ENCODE measurements around the gene PLCL2.

The PLCL2 gene

DNA sequence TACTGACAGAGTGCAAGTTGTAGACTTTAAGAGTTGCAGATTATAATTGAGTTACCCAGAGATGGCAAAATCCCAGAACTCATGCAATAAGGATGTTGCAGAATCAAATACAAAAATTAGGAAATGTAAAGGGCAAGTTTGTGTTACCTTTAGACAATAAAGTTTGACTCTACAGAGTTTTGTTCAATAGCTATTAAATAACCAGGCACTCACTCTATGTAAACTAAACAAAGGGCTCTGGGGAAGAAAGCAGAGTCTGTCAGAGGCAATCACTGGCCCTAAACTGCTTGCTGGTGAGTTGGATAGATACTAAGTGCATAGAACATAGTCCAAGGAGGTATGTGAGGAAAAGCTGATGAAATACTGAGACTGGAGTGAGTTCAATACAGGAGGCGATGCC is 40.0 kb upstream of the PLCL2 start:
- Histone ChIP-seq H3K4me3 (ENCODE audit: low read length) (no peak overlapping the region), H3K9me3 (ENCODE audit: insufficient read depth, low read depth, low read length) (no peaks in the 10 kb centered on the region), H3K4me1 (ENCODE audit: insufficient read depth, low read length) (peaks cover 4% of the 10 kb centered on the region; the same call in 1 of the 2 replicates), H3K27ac (ENCODE audit: low read length) (no peak overlapping the region), H3K27me3 (ENCODE audit: insufficient read depth, low read length) (no peaks in the 10 kb centered on the region), H3K9ac (ENCODE audit: low read depth, low read length) (no peak overlapping the region), H3K36me3 (ENCODE audit: insufficient read depth, low read depth, low read length) (no peaks in the 10 kb centered on the region)

DNA sequence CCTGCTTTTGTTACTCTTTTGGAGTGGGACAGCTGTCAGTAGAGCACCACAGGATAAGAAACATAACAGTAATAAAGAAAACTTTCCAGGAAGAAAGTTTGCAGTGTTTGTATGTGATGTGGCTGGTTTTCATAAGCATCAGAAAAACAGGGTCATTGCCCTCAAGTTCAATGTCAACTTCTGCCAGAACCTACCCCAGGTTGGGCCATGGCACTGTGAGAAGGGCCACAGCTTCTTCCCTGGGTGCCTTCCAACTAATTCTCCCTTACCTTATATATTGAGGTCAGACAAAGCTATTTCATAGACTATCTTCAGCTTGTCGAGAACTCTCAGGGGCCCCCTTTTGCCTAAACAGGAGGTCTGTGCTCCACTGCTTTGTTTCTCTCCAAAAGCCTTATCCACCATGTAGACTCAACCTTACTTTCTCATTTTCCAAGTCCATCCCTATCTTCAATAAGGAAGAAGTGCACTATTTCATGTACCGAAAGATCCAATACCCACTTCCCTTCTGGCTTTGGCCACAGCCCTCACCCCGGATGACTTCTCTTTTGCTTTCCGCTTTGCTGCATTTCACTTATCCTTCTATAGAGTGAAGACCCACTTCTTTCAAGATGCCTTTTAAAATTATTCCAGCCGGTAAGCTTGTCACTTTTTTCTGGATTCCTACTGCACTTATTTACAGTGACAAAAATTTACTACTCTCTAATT is 38.2 kb upstream of the PLCL2 start:
- no peak overlapping the region for H3K27ac ChIP-seq (ENCODE audit: low read length)
- H3K36me3 ChIP-seq (ENCODE audit: insufficient read depth, low read depth, low read length), result no peaks in the 10 kb centered on the region
- peaks cover 4% of the 10 kb centered on the region; the same call in 1 of the 2 replicates for H3K4me1 ChIP-seq (ENCODE audit: insufficient read depth, low read length)
- H3K9ac ChIP-seq (ENCODE audit: low read depth, low read length), result no peak overlapping the region
- no peak overlapping the region for H3K4me3 ChIP-seq (ENCODE audit: low read length)
- no peaks in the 10 kb centered on the region for H3K9me3 ChIP-seq (ENCODE audit: insufficient read depth, low read depth, low read length)
- H3K27me3 ChIP-seq (ENCODE audit: insufficient read depth, low read length), result no peaks in the 10 kb centered on the region

GRCh38 chr3:16848007-16848406 is 36.7 kb upstream of the PLCL2 start:
- no peaks in the 10 kb centered on the region for H3K36me3 ChIP-seq (ENCODE audit: insufficient read depth, low read depth, low read length)
- no peaks in the 10 kb centered on the region for H3K27me3 ChIP-seq (ENCODE audit: insufficient read depth, low read length)
- no peaks in the 10 kb centered on the region for H3K9me3 ChIP-seq (ENCODE audit: insufficient read depth, low read depth, low read length)
- H3K4me3 ChIP-seq (ENCODE audit: low read length), result no peak overlapping the region
- H3K27ac ChIP-seq (ENCODE audit: low read length), result no peak overlapping the region
- peaks cover 4% of the 10 kb centered on the region; the same call in 1 of the 2 replicates for H3K4me1 ChIP-seq (ENCODE audit: insufficient read depth, low read length)
- H3K9ac ChIP-seq (ENCODE audit: low read depth, low read length), result no peak overlapping the region

DNA sequence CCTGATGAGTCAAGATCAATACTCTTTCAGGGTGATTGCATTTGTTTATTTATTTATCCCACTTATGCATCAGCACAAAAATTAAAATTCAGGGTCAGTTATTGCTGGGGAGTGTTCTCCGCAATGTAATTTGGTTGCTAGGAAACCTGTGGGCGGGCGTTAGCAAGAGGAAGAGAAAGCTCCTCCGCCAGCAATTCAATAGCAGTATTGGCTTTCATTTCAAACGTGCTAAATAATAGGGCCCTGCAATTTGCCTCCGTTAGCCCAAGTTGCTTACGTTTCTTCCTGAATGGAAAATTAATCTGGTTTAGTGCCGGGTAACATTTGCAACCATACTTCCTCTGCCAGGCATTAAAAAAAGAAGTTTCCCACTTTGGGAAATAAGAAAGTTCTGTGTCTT is 35.5 kb upstream of the PLCL2 start:
- Histone ChIP-seq H3K9ac (ENCODE audit: low read depth, low read length) (no peak overlapping the region), H3K9me3 (ENCODE audit: insufficient read depth, low read depth, low read length) (no peaks in the 10 kb centered on the region), H3K36me3 (ENCODE audit: insufficient read depth, low read depth, low read length) (no peaks in the 10 kb centered on the region), H3K27me3 (ENCODE audit: insufficient read depth, low read length) (no peaks in the 10 kb centered on the region), H3K4me3 (ENCODE audit: low read length) (peak overlapping the region; percentile 40; the same call in 1 of the 2 replicates), H3K4me1 (ENCODE audit: insufficient read depth, low read length) (peaks cover 4% of the 10 kb centered on the region; the same call in 1 of the 2 replicates), H3K27ac (ENCODE audit: low read length) (no peak overlapping the region)

DNA sequence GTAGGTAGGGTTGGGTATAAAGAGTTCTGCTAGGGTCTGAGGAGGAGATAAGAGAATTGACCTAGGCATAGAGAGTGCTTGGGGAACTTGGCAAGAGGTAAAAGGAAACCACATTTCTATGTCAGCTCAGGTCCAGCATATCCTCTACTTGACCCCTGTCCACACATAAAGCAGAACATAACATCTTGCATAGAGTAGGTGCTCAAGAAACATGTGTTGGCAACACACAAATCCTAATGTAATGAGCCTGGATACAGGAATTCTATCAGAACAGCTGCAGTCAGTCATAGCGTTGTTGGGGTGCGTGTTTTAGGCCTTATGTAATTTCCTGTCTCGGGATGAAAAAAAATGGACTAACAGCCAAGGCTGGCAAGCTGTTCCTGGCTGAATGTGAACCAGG is 35.0 kb upstream of the PLCL2 start:
- Histone ChIP-seq H3K27me3 (ENCODE audit: insufficient read depth, low read length) (no peaks in the 10 kb centered on the region), H3K4me3 (ENCODE audit: low read length) (peak overlapping the region; percentile 40; the same call in 1 of the 2 replicates), H3K36me3 (ENCODE audit: insufficient read depth, low read depth, low read length) (no peaks in the 10 kb centered on the region), H3K27ac (ENCODE audit: low read length) (no peak overlapping the region), H3K4me1 (ENCODE audit: insufficient read depth, low read length) (peaks cover 4% of the 10 kb centered on the region; the same call in 1 of the 2 replicates), H3K9ac (ENCODE audit: low read depth, low read length) (no peak overlapping the region), H3K9me3 (ENCODE audit: insufficient read depth, low read depth, low read length) (no peaks in the 10 kb centered on the region)

DNA sequence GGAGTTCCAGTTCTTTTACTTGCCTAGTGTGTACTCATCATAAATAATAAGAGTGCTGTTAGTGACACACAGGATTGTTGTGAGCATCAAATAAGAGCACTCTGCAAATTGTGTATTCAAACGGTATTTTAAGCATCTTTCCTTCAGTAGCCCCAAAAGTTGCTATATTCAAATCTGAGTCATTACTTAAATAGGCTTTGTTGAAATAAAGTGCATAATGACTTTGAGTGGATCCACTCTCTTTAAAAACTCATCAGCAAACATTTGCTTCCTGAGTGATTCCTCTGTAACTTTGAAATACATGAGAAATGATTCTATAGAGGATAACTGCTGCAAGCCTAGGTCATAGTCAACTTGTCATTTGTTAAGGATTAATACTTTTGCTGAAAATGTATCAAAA is 29.3 kb upstream of the PLCL2 start:
- Histone ChIP-seq H3K4me1 (ENCODE audit: insufficient read depth, low read length) (no peaks in the 10 kb centered on the region), H3K4me3 (ENCODE audit: low read length) (no peak overlapping the region), H3K36me3 (ENCODE audit: insufficient read depth, low read depth, low read length) (no peaks in the 10 kb centered on the region), H3K27ac (ENCODE audit: low read length) (no peak overlapping the region), H3K9ac (ENCODE audit: low read depth, low read length) (no peak overlapping the region), H3K9me3 (ENCODE audit: insufficient read depth, low read depth, low read length) (no peaks in the 10 kb centered on the region), H3K27me3 (ENCODE audit: insufficient read depth, low read length) (no peaks in the 10 kb centered on the region)

GRCh38 chr3:16860234-16860633 is 24.5 kb upstream of the PLCL2 start:
- H3K9ac ChIP-seq (ENCODE audit: low read depth, low read length), result no peak overlapping the region
- H3K36me3 ChIP-seq (ENCODE audit: insufficient read depth, low read depth, low read length), result no peaks in the 10 kb centered on the region

GRCh38 chr3:16861432-16861831 is 23.3 kb upstream of the PLCL2 start:
- Histone ChIP-seq H3K27me3 (ENCODE audit: insufficient read depth, low read length) (no peaks in the 10 kb centered on the region), H3K4me3 (ENCODE audit: low read length) (no peak overlapping the region), H3K9me3 (ENCODE audit: insufficient read depth, low read depth, low read length) (no peaks in the 10 kb centered on the region; the same call in 1 of the 2 replicates), H3K27ac (ENCODE audit: low read length) (no peak overlapping the region), H3K9ac (ENCODE audit: low read depth, low read length) (no peak overlapping the region), H3K36me3 (ENCODE audit: insufficient read depth, low read depth, low read length) (no peaks in the 10 kb centered on the region), H3K4me1 (ENCODE audit: insufficient read depth, low read length) (no peaks in the 10 kb centered on the region)

More at GRCh38 chr3:16860234-16860633, 24.5 kb upstream of the PLCL2 start:
- no peaks in the 10 kb centered on the region for H3K4me1 ChIP-seq (ENCODE audit: insufficient read depth, low read length)
- no peak overlapping the region for H3K27ac ChIP-seq (ENCODE audit: low read length)
- no peaks in the 10 kb centered on the region; the same call in 1 of the 2 replicates for H3K9me3 ChIP-seq (ENCODE audit: insufficient read depth, low read depth, low read length)
- no peak overlapping the region for H3K4me3 ChIP-seq (ENCODE audit: low read length)
- H3K27me3 ChIP-seq (ENCODE audit: insufficient read depth, low read length), result no peaks in the 10 kb centered on the region

DNA sequence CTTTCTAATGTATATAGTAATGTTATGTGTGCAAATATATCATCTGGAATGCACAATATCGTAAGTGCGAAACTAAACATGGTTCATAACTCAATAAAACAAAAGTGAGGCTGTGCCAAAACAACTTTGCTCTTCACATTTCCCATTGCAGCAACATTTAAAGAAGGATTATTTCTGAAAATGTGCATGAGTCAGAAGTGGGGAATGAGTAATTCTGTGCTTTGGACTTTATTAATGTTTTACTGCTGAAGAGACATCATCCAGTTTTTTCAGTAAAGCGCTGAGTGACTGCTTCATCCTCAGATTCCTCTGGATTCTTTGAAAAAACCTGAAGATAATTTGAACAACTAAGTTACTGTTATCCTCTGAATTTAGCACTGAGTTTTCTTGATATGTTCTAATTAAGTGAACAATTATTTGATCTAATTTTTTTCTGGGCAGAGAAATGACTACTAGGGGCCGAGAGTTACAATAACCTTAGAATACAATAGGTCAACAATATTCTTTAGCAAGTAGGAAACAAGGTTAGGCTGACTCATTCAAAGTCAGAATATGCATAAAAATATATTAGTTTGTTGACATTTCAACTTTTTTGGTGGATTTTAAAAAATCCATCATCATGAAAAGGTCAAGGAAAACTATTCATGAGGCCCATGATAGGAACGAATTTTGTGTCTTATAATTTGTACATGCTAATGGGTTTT is 20.0 kb upstream of the PLCL2 start:
- Histone ChIP-seq H3K27ac (ENCODE audit: low read length) (no peak overlapping the region), H3K4me1 (ENCODE audit: insufficient read depth, low read length) (no peaks in the 10 kb centered on the region), H3K36me3 (ENCODE audit: insufficient read depth, low read depth, low read length) (no peaks in the 10 kb centered on the region), H3K4me3 (ENCODE audit: low read length) (no peak overlapping the region), H3K9me3 (ENCODE audit: insufficient read depth, low read depth, low read length) (no peaks in the 10 kb centered on the region; the same call in 1 of the 2 replicates), H3K27me3 (ENCODE audit: insufficient read depth, low read length) (no peaks in the 10 kb centered on the region), H3K9ac (ENCODE audit: low read depth, low read length) (no peak overlapping the region)

DNA sequence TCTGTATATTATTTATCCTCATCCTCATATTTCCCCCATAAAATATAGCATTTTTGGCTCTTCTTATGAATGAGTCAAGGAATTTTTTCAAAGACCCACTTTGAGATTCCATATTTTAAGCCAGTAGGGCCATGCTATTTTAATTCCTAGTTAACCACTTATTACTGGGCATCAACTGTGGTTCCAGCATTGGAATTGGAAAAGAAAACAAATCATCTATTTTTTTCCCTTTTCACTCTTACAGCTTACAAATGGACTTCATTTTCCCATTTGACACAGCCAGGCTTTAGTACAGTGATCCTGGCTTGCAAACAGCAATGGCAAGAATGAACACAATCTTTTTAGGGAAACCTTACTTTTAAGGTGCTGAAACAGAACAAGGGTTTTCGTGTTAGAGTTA is 19.4 kb upstream of the PLCL2 start:
- H3K36me3 ChIP-seq (ENCODE audit: insufficient read depth, low read depth, low read length), result no peaks in the 10 kb centered on the region
- no peaks in the 10 kb centered on the region; the same call in 1 of the 2 replicates for H3K9me3 ChIP-seq (ENCODE audit: insufficient read depth, low read depth, low read length)
- no peaks in the 10 kb centered on the region for H3K4me1 ChIP-seq (ENCODE audit: insufficient read depth, low read length)
- no peak overlapping the region for H3K4me3 ChIP-seq (ENCODE audit: low read length)
- H3K27ac ChIP-seq (ENCODE audit: low read length), result no peak overlapping the region
- no peaks in the 10 kb centered on the region for H3K27me3 ChIP-seq (ENCODE audit: insufficient read depth, low read length)
- H3K9ac ChIP-seq (ENCODE audit: low read depth, low read length), result no peak overlapping the region

GRCh38 chr3:16866571-16866970 is 18.2 kb upstream of the PLCL2 start:
- Histone ChIP-seq H3K4me3 (ENCODE audit: low read length) (no peak overlapping the region), H3K4me1 (ENCODE audit: insufficient read depth, low read length) (no peaks in the 10 kb centered on the region), H3K9ac (ENCODE audit: low read depth, low read length) (no peak overlapping the region), H3K36me3 (ENCODE audit: insufficient read depth, low read depth, low read length) (no peaks in the 10 kb centered on the region), H3K27me3 (ENCODE audit: insufficient read depth, low read length) (no peaks in the 10 kb centered on the region), H3K9me3 (ENCODE audit: insufficient read depth, low read depth, low read length) (no peaks in the 10 kb centered on the region; the same call in 1 of the 2 replicates), H3K27ac (ENCODE audit: low read length) (no peak overlapping the region)

DNA sequence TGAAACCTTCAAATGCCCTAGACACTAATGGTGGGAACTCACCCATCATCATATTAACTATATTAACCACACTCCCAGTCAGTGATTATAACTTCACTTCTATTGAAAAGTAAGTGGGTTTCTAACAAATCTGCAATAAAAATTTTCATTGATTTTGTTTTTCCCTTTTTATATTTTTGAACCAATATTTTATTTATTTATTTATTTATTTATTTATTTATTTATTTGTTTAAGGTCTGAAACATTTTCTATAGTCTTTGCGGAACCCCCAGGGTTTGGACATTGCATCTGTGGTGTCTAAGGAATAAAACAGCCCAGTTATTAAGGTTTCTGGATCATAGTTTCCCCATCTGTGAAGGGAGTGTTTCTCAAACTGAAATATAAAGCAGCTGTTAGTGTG is 16.2 kb upstream of the PLCL2 start:
- Histone ChIP-seq H3K27ac (ENCODE audit: low read length) (no peak overlapping the region), H3K9ac (ENCODE audit: low read depth, low read length) (no peak overlapping the region), H3K4me1 (ENCODE audit: insufficient read depth, low read length) (no peaks in the 10 kb centered on the region), H3K4me3 (ENCODE audit: low read length) (no peak overlapping the region), H3K36me3 (ENCODE audit: insufficient read depth, low read depth, low read length) (no peaks in the 10 kb centered on the region), H3K27me3 (ENCODE audit: insufficient read depth, low read length) (no peaks in the 10 kb centered on the region; the same call in 1 of the 2 replicates), H3K9me3 (ENCODE audit: insufficient read depth, low read depth, low read length) (no peaks in the 10 kb centered on the region)

All from iPS-20b (cell line).